Endothelial cell of umbilical vein (primary cell): ENCODE measurements around the gene HCK. TPM values are rescaled to one million over a fixed set of nuclear protein-coding genes. Genes with fewer than 3 reads are reported as not detected.

ENCODE experiments used
- BruUV-seq: library from RNA; stranded (reverse); fragments of 400-500 nt; replicated peaks from 2 replicates; lab custom pipeline; 2021; lab: Mats Ljungman, UMichigan
- CTCF ChIA-PET: fragments of 300-600, 350-600 bp; sonication (Branson Sonifier 250); formaldehyde crosslinking; loops from one replicate; lab custom pipeline; 2021; ENCODE audit warnings: antibody characterized with exemption, inconsistent platforms; lab: Charles Lee
- POLR2A ChIA-PET: fragments of 300-600, 350-600 bp; sonication (Branson Sonifier 250); formaldehyde crosslinking; loops from one replicate; lab custom pipeline; 2021; ENCODE audit warnings: antibody characterized with exemption, inconsistent platforms; lab: Charles Lee
- DNase-seq: peaks from one replicate; pipeline ENCODE4 v3.0.0-alpha.2; 2011; ENCODE audit warnings: low read depth, low spot score
- FAIRE-seq: peaks from 2 replicates; lab custom pipeline; 2011; peaks lifted over from hg19 to GRCh38; lab: Jason Lieb, UNC
- H2AFZ ChIP-seq: 2 replicates; pipeline ENCODE4 v1.6.0; 2012; ENCODE audit warnings: low read depth, low read length, control low read depth, inconsistent platforms
- H3K27ac ChIP-seq: 2 replicates; pipeline ENCODE4 v1.5.1; 2011; ENCODE audit warnings: low read depth, mild to moderate bottlenecking, control low read depth, low read length, moderate library complexity; ENCODE audit not compliant: insufficient read depth
- H3K27me3 ChIP-seq, 2 experiments: 2 replicates each; pipeline versions ENCODE4 v1.6.0 to v1.6.1; 2011; ENCODE audit warnings: low read length in 2 of 2, mixed read lengths in 1 of 2; ENCODE audit not compliant: control insufficient read depth in 2 of 2, insufficient read depth in 2 of 2
- H3K36me3 ChIP-seq, 2 experiments: 2 replicates in 1 of 2; 3 replicates in 1 of 2; pipeline ENCODE4 v1.5.1; 2011; ENCODE audit warnings: low read length in 2 of 2, mild to moderate bottlenecking in 1 of 2, moderate library complexity in 1 of 2; ENCODE audit not compliant: control insufficient read depth in 2 of 2, insufficient read depth in 2 of 2; ENCODE audit errors: extremely low read depth in 1 of 2
- H3K4me1 ChIP-seq: 3 replicates; pipeline ENCODE4 v1.5.1; 2011; ENCODE audit warnings: mild to moderate bottlenecking, low read length; ENCODE audit not compliant: control insufficient read depth, insufficient read depth; ENCODE audit errors: extremely low read depth
- H3K4me2 ChIP-seq: 2 replicates; pipeline ENCODE4 v1.6.1; 2011; ENCODE audit warnings: low read length, control low read depth, mixed read lengths; ENCODE audit not compliant: insufficient read depth
- H3K4me3 ChIP-seq, 3 experiments: fragments of 200-600 bp in 1 of 3; sonication (generic), shearing (Covaris generic) in 1 of 3; replicated peaks in 1 of 3; 2 replicates each; pipeline ENCODE4 v1.5.1; 2011 to 2016; ENCODE audit warnings: control low read depth in 3 of 3, low read length in 3 of 3, mild to moderate bottlenecking in 2 of 3, inconsistent platforms in 1 of 3, low read depth in 1 of 3, moderate library complexity in 1 of 3; ENCODE audit not compliant: insufficient read depth in 1 of 3
- H3K79me2 ChIP-seq: 2 replicates; pipeline ENCODE4 v1.6.0; 2012; ENCODE audit warnings: low read length, inconsistent platforms; ENCODE audit not compliant: control insufficient read depth, insufficient read depth
- H3K9ac ChIP-seq: replicated peaks from 2 replicates; pipeline ENCODE3; 2011; ENCODE audit warnings: low read length, control low read depth; ENCODE audit not compliant: insufficient read depth; ENCODE audit errors: extremely low read depth
- H3K9me1 ChIP-seq: replicated peaks from 3 replicates; pipeline ENCODE4 v1.6.0; 2011; ENCODE audit warnings: mild to moderate bottlenecking, low read length; ENCODE audit not compliant: control insufficient read depth, insufficient read depth; ENCODE audit errors: extremely low read depth
- H3K9me3 ChIP-seq: replicated peaks from 2 replicates; pipeline ENCODE4 v1.5.1; 2012; ENCODE audit warnings: low read length, inconsistent platforms; ENCODE audit not compliant: control insufficient read depth, insufficient read depth
- H4K20me1 ChIP-seq: replicated peaks from 2 replicates; pipeline ENCODE3; 2011; ENCODE audit warnings: mild to moderate bottlenecking, low read length; ENCODE audit not compliant: control insufficient read depth, insufficient read depth; ENCODE audit errors: extremely low read depth
- EZH2 ChIP-seq: IDR thresholded peaks from 2 replicates; pipeline ENCODE4 v1.6.1; 2012; ENCODE audit warnings: borderline replicate concordance, low read depth, mild to moderate bottlenecking, moderate library complexity, low read length, inconsistent platforms; ENCODE audit not compliant: severe bottlenecking
- GATA2 ChIP-seq: IDR thresholded peaks from 2 replicates; pipeline ENCODE4 v1.7.0; 2011; ENCODE audit warnings: low read depth, mild to moderate bottlenecking, moderate library complexity, mixed read lengths, low read length; ENCODE audit not compliant: insufficient read length, insufficient read depth
- POLR2A ChIP-seq: IDR thresholded peaks from 2 replicates; pipeline ENCODE4 v1.6.1; 2012; ENCODE audit warnings: low read depth, mild to moderate bottlenecking, control low read depth, low read length
- POLR2AphosphoS5 ChIP-seq: IDR thresholded peaks from 2 replicates; pipeline ENCODE4 v1.6.1; 2012; ENCODE audit warnings: low read depth, mild to moderate bottlenecking, control low read depth, low read length, moderate library complexity; ENCODE audit not compliant: insufficient read depth
- dilution Hi-C: fragments of 300-500 bp; cut with MboI; formaldehyde crosslinking; loops from one replicate; pipeline ENCODE4 v1.15.0; 2019; ENCODE audit warnings: low sequenced_read_pairs; ENCODE audit not compliant: extremely low pct_ligation_motif_present
- intact Hi-C: fragments of 100-400 bp; cut with micrococcal nuclease; formaldehyde crosslinking; loops from one replicate; pipeline ENCODE4 v1.10.0; 2022
- polyA plus RNA-seq, 4 experiments: library from polyadenylated mRNA; depleted of rRNA in 3 of 4; stranded (reverse) in 3 of 4; unstranded in 1 of 4; fragments of >200 nt; gene quantifications; 2 replicates each; pipeline versions ENCODE4 v1.2.1 to v1.2.3, GENCODE V29; 2011 to 2012; ENCODE audit warnings: missing spikeins in 1 of 4
- total RNA-seq: library from RNA; stranded (reverse); gene quantifications from 2 replicates; pipeline ENCODE4 v1.2.3, GENCODE V29; 2021
- TF ChIP-seq, protein P1 (sequence below), 2 donors: IDR thresholded peaks; 1 replicate in 1 of 2; 2 replicates in 1 of 2; pipeline ENCODE4 v1.5.1; 2011; ENCODE audit warnings: low read length in 2 of 2, mild to moderate bottlenecking in 2 of 2, moderate library complexity in 2 of 2, control low read depth in 1 of 2, inconsistent platforms in 1 of 2, low read depth in 1 of 2; ENCODE audit not compliant: insufficient read depth in 1 of 2; ENCODE audit errors: extremely low read depth in 1 of 2

The HCK gene
- total and polyA plus RNA-seq, 2 donors (not counting 3 experiments of a cell fraction or from before 2014, with no cell fraction given) = not detected

- DNase-seq = peak; percentile 29
Observed at GRCh38 chr20:32010101-32010500, 41.9 kb upstream of the HCK start, which contains the start of gene CCM2L. Gene CCM2L, plus strand, starts transcription at chr20:32010438. Its CDS starts 17 bp downstream, at chr20:32010455.

GRCh38 chr20:32010666-32011065 lies 41.4 kb upstream of the HCK start:
- TF ChIP-seq POLR2A (peak; percentile 47), GATA2 (no peak)
- TF ChIP-seq, protein P1, sequence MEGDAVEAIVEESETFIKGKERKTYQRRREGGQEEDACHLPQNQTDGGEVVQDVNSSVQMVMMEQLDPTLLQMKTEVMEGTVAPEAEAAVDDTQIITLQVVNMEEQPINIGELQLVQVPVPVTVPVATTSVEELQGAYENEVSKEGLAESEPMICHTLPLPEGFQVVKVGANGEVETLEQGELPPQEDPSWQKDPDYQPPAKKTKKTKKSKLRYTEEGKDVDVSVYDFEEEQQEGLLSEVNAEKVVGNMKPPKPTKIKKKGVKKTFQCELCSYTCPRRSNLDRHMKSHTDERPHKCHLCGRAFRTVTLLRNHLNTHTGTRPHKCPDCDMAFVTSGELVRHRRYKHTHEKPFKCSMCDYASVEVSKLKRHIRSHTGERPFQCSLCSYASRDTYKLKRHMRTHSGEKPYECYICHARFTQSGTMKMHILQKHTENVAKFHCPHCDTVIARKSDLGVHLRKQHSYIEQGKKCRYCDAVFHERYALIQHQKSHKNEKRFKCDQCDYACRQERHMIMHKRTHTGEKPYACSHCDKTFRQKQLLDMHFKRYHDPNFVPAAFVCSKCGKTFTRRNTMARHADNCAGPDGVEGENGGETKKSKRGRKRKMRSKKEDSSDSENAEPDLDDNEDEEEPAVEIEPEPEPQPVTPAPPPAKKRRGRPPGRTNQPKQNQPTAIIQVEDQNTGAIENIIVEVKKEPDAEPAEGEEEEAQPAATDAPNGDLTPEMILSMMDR (IDR thresholded peaks at IDR 0.05; ENCODE audit: extremely low read depth in 1 of 2, insufficient read depth in 1 of 2, low read depth in 1 of 2, low read length in 2 of 2) = no peak
- Histone ChIP-seq H3K27ac (peak overlapping the region; percentile 70), H3K9me3 (no peaks in the 10 kb centered on the region), H3K36me3 (no peaks in the 10 kb centered on the region), H4K20me1 (no peaks in the 10 kb centered on the region), H3K4me3 (peak overlapping the region; percentile 40 to 80 (median 46)), H3K9ac (peak overlapping the region; percentile 73), H3K79me2 (no peaks in the 10 kb centered on the region), H2AFZ (peak overlapping the region; percentile 89), H3K27me3 (no peaks in the 10 kb centered on the region), H3K4me2 (peak overlapping the region; percentile 88), H3K9me1 (no peaks in the 10 kb centered on the region), H3K4me1 (peaks cover 39% of the 10 kb centered on the region)
- dilution Hi-C loops = no loop called here
- DNase-seq = no peak
- BruUV-seq = TSS peak; percentile 47
- CTCF ChIA-PET = no interaction called here
- FAIRE-seq = no peak
- intact Hi-C loops = no loop called here
- POLR2A ChIA-PET = interaction anchor here (0.5 kb wide), 1 partner anchor 279 kb away, joined by 3 read pairs; no protein-coding TSS in a partner anchor

More at GRCh38 chr20:32010101-32010500, 41.9 kb upstream of the HCK start, which contains the start of gene CCM2L:
- H3K9me1 ChIP-seq = no peaks in the 10 kb centered on the region
- TF ChIP-seq POLR2A (peak; percentile 25), POLR2AphosphoS5 (no peak), EZH2 (no peak)
- dilution Hi-C loops (no loop called here), intact Hi-C loops (no loop called here)
- H3K27me3 ChIP-seq = no peaks in the 10 kb centered on the region
- FAIRE-seq = peak; percentile 74
- no peaks in the 10 kb centered on the region for H3K9me3 ChIP-seq
- no TSS peak for BruUV-seq
- H4K20me1 ChIP-seq = no peaks in the 10 kb centered on the region
- H3K36me3 ChIP-seq = no peaks in the 10 kb centered on the region
- H3K27ac ChIP-seq = peak within 1 kb of the TSS; percentile 70
- H3K4me3 ChIP-seq = peak within 1 kb of the TSS; percentile 40 to 80 (median 46)
- peak within 1 kb of the TSS; percentile 73 for H3K9ac ChIP-seq
- peak within 1 kb of the TSS; percentile 88 for H3K4me2 ChIP-seq
- peak within 1 kb of the TSS; percentile 89 for H2AFZ ChIP-seq
- peaks cover 39% of the 10 kb centered on the region for H3K4me1 ChIP-seq
- CTCF ChIA-PET = interaction anchor here (1.3 kb wide), 1 partner anchor 10 kb away, joined by 3 read pairs; no protein-coding TSS in a partner anchor
- POLR2A ChIA-PET = interaction anchor here (0.5 kb wide), 1 partner anchor 279 kb away, joined by 3 read pairs; no protein-coding TSS in a partner anchor
- H3K79me2 ChIP-seq = no peaks in the 10 kb centered on the region
